SK-N-MC (cell line): ENCODE results near the gene CDA.

Source experiments
- EZH2 ChIP-seq: fragments of 200-600 bp; sonication (generic); IDR thresholded peaks from one replicate; pipeline ENCODE4 v1.6.1; 2017; ENCODE audit warnings: antibody characterized with exemption
- FOXP2 ChIP-seq: optimal IDR thresholded peaks from 2 replicates; pipeline ENCODE3; 2011; ENCODE audit warnings: mild to moderate bottlenecking, moderate library complexity; ENCODE audit not compliant: insufficient read depth; ENCODE audit errors: extremely low read length, control extremely low read depth
- POLR2AphosphoS5 ChIP-seq: IDR thresholded peaks from 2 replicates; pipeline ENCODE4 v1.6.1; 2012; ENCODE audit warnings: mild to moderate bottlenecking, low read depth, low read length, borderline replicate concordance

DNA sequence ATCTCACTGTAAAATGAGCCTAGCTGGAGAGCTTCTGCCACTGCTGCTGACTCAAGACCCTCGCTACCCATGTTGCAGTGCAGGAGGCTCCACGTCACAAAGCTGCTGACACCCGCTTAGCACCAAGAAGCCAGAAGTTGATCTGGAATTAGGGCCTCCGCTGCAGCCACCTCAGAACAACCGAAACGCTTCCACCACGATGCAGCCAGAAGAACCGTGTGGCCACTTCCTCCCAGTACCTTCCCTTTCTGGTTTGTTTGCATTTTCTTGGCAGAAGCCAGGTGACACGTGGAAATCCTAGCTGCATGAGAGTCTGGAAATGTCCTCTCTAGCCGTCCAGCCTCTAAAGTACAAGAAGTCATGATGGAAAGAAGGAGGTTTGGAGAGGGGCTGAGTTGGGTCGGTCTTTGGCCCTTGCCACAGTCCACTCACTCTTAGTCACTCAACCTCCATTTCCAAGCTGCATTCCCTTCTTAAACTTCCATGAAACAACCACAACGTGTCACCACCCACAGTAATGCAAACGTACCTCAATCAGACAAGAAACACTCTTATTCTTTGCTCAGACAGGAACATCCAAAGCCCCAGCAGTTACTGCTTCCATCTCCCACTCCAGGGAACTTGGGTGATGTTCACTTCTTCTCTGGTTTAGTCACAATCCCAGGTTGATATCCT, 10.0 kb upstream of the CDA start:
- TF ChIP-seq POLR2AphosphoS5 (no peak), EZH2 (no peak), FOXP2 (no peak)
